ENCODE measurements around the gene NFS1.

Gene NFS1

GRCh38 chr20:35663516-35664465 is 35.4 kb downstream of the NFS1 start:
- H3K4me3 ChIP-seq (ENCODE audit: low read length), result peak overlapping the region; percentile 54
- H3K23ac ChIP-seq (ENCODE audit: low read length), result peak overlapping the region; percentile 95
- no peak overlapping the region for H2BK15ac ChIP-seq (replicated peaks; ENCODE audit: low read depth)
- no peaks in the 10 kb centered on the region for H3K36me3 ChIP-seq (ENCODE audit: control insufficient read depth, insufficient read depth, low read length)
- H3K18ac ChIP-seq (ENCODE audit: low read length), result peak overlapping the region; percentile 88
- peak overlapping the region; percentile 99 for H3K56ac ChIP-seq (ENCODE audit: low read length)
- no peak overlapping the region for H4K8ac ChIP-seq (ENCODE audit: low read depth, low read length)
- peak overlapping the region; percentile 71 for H2AK5ac ChIP-seq (ENCODE audit: low read length)
- H3K9ac ChIP-seq (ENCODE audit: low read length), result peak overlapping the region; percentile 96
- peak overlapping the region; percentile 1 for H2BK5ac ChIP-seq (ENCODE audit: low read length)
- no peaks in the 10 kb centered on the region for H3K4me1 ChIP-seq (ENCODE audit: control insufficient read depth, low read depth, low read length)
- H3K27me3 ChIP-seq (ENCODE audit: insufficient read depth, low read length, poor library complexity), result no peaks in the 10 kb centered on the region
- no peak overlapping the region for H2BK120ac ChIP-seq (ENCODE audit: low read depth, low read length)
- H4K5ac ChIP-seq (ENCODE audit: low read length), result peak overlapping the region; percentile 15
- peak overlapping the region; percentile 97 for H3K4ac ChIP-seq (ENCODE audit: low read depth, low read length)
- peak overlapping the region; percentile 70 for H3K27ac ChIP-seq (ENCODE audit: low read depth, low read length)
- peak overlapping the region; percentile 86 for H3K4me2 ChIP-seq (ENCODE audit: low read length)
- DNase-seq, result peak; percentile 89
- no peaks in the 10 kb centered on the region for H3K79me1 ChIP-seq (ENCODE audit: low read length)
- no CpG with 5 or more reads among the region's 28 CpGs for WGBS (ENCODE audit: extremely low coverage, insufficient coverage, low lambda C conversion rate)
- H3K79me2 ChIP-seq (ENCODE audit: control insufficient read depth, insufficient read depth, low read length), result peaks cover 56% of the 10 kb centered on the region

- Histone ChIP-seq H2BK120ac (ENCODE audit: low read depth, low read length) (no peak overlapping the region), H3K79me1 (ENCODE audit: low read length) (no peaks in the 10 kb centered on the region), H3K27ac (ENCODE audit: low read depth, low read length) (no peak overlapping the region), H3K4ac (ENCODE audit: low read depth, low read length) (no peak overlapping the region), H3K23ac (ENCODE audit: low read length) (no peak overlapping the region), H3K36me3 (ENCODE audit: control insufficient read depth, insufficient read depth, low read length) (no peaks in the 10 kb centered on the region), H2BK15ac (replicated peaks; ENCODE audit: low read depth) (no peak overlapping the region), H4K5ac (ENCODE audit: low read length) (no peak overlapping the region), H3K18ac (ENCODE audit: low read length) (no peak overlapping the region), H3K79me2 (ENCODE audit: control insufficient read depth, insufficient read depth, low read length) (peaks cover 65% of the 10 kb centered on the region), H3K4me3 (ENCODE audit: low read length) (no peak overlapping the region), H3K4me1 (ENCODE audit: control insufficient read depth, low read depth, low read length) (no peaks in the 10 kb centered on the region), H3K4me2 (ENCODE audit: low read length) (peak overlapping the region; percentile 47), H2AK5ac (ENCODE audit: low read length) (no peak overlapping the region), H2BK5ac (ENCODE audit: low read length) (no peak overlapping the region), H3K27me3 (ENCODE audit: insufficient read depth, low read length, poor library complexity) (no peaks in the 10 kb centered on the region), H4K8ac (ENCODE audit: low read depth, low read length) (no peak overlapping the region), H3K56ac (ENCODE audit: low read length) (no peak overlapping the region), H3K9ac (ENCODE audit: low read length) (peak overlapping the region; percentile 7)
- no peak for DNase-seq
- no CpG with 5 or more reads among the region's 2 CpGs for whole genome bisulfite sequencing (ENCODE audit: extremely low coverage, insufficient coverage, low lambda C conversion rate)
Observed at GRCh38 chr20:35662551-35662950, 36.6 kb downstream of the NFS1 start.

- H2AK5ac ChIP-seq (ENCODE audit: low read length), result no peak overlapping the region
- H3K4me2 ChIP-seq (ENCODE audit: low read length), result peak overlapping the region; percentile 16
- peaks cover 71% of the 10 kb centered on the region for H3K79me2 ChIP-seq (ENCODE audit: control insufficient read depth, insufficient read depth, low read length)
- no peak overlapping the region for H4K8ac ChIP-seq (ENCODE audit: low read depth, low read length)
- no CpG with 5 or more reads among the region's 3 CpGs for WGBS (ENCODE audit: extremely low coverage, insufficient coverage, low lambda C conversion rate)
- H3K27me3 ChIP-seq (ENCODE audit: insufficient read depth, low read length, poor library complexity), result no peaks in the 10 kb centered on the region
- H3K56ac ChIP-seq (ENCODE audit: low read length), result no peak overlapping the region
- no peaks in the 10 kb centered on the region for H3K79me1 ChIP-seq (ENCODE audit: low read length)
- no peaks in the 10 kb centered on the region for H3K4me1 ChIP-seq (ENCODE audit: control insufficient read depth, low read depth, low read length)
- no peaks in the 10 kb centered on the region for H3K36me3 ChIP-seq (ENCODE audit: control insufficient read depth, insufficient read depth, low read length)
- no peak overlapping the region for H3K23ac ChIP-seq (ENCODE audit: low read length)
- no peak overlapping the region for H3K27ac ChIP-seq (ENCODE audit: low read depth, low read length)
- H2BK15ac ChIP-seq (replicated peaks; ENCODE audit: low read depth), result no peak overlapping the region
- no peak overlapping the region for H4K5ac ChIP-seq (ENCODE audit: low read length)
- H3K4me3 ChIP-seq (ENCODE audit: low read length), result no peak overlapping the region
- H3K9ac ChIP-seq (ENCODE audit: low read length), result peak overlapping the region; percentile 43
- H2BK5ac ChIP-seq (ENCODE audit: low read length), result no peak overlapping the region
- H2BK120ac ChIP-seq (ENCODE audit: low read depth, low read length), result no peak overlapping the region
- no peak overlapping the region for H3K18ac ChIP-seq (ENCODE audit: low read length)
- DNase-seq, result no peak
- no peak overlapping the region for H3K4ac ChIP-seq (ENCODE audit: low read depth, low read length)
Observed at GRCh38 chr20:35661908-35662307, 37.2 kb downstream of the NFS1 start.

DNA sequence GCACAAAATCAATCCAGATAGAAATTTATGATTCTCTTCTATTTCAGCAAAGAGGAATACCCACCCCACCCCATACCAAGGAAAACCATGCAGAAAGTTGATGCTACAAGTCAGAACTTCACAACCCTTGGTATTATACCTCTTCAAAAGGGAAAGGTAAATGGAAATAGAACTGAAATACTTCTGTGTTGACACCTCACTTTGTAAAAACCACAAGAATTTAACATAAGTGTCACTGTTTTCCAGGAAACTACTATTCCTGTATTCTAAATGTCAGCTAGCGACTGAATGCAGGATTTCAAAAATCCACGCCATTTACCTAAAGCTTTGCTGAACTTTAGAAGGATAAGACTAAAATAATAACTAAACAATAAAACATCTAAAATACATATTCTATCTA is 38.1 kb downstream of the NFS1 start:
- no peak overlapping the region for H3K9ac ChIP-seq (ENCODE audit: low read length)
- no peaks in the 10 kb centered on the region for H3K4me1 ChIP-seq (ENCODE audit: control insufficient read depth, low read depth, low read length)
- DNase-seq, result peak; percentile 29
- H3K36me3 ChIP-seq (ENCODE audit: control insufficient read depth, insufficient read depth, low read length), result no peaks in the 10 kb centered on the region
- no peak overlapping the region for H3K56ac ChIP-seq (ENCODE audit: low read length)
- H3K27ac ChIP-seq (ENCODE audit: low read depth, low read length), result no peak overlapping the region
- H2BK5ac ChIP-seq (ENCODE audit: low read length), result no peak overlapping the region
- no peak overlapping the region for H4K5ac ChIP-seq (ENCODE audit: low read length)
- H3K79me2 ChIP-seq (ENCODE audit: control insufficient read depth, insufficient read depth, low read length), result peaks cover 78% of the 10 kb centered on the region
- H3K4me3 ChIP-seq (ENCODE audit: low read length), result no peak overlapping the region
- no peak overlapping the region for H2BK15ac ChIP-seq (replicated peaks; ENCODE audit: low read depth)
- no peak overlapping the region for H2BK120ac ChIP-seq (ENCODE audit: low read depth, low read length)
- H3K27me3 ChIP-seq (ENCODE audit: insufficient read depth, low read length, poor library complexity), result no peaks in the 10 kb centered on the region
- no peaks in the 10 kb centered on the region for H3K79me1 ChIP-seq (ENCODE audit: low read length)
- H3K23ac ChIP-seq (ENCODE audit: low read length), result no peak overlapping the region
- H3K18ac ChIP-seq (ENCODE audit: low read length), result no peak overlapping the region
- H3K4me2 ChIP-seq (ENCODE audit: low read length), result no peak overlapping the region
- WGBS (ENCODE audit: extremely low coverage, insufficient coverage, low lambda C conversion rate), result no CpG with 5 or more reads among the region's 2 CpGs
- no peak overlapping the region for H3K4ac ChIP-seq (ENCODE audit: low read depth, low read length)
- H2AK5ac ChIP-seq (ENCODE audit: low read length), result no peak overlapping the region
- H4K8ac ChIP-seq (ENCODE audit: low read depth, low read length), result no peak overlapping the region

GRCh38 chr20:35660122-35660937 is 38.8 kb downstream of the NFS1 start:
- Histone ChIP-seq H2AK5ac (ENCODE audit: low read length) (no peak overlapping the region), H3K4ac (ENCODE audit: low read depth, low read length) (no peak overlapping the region), H3K18ac (ENCODE audit: low read length) (no peak overlapping the region), H3K56ac (ENCODE audit: low read length) (no peak overlapping the region), H3K4me2 (ENCODE audit: low read length) (no peak overlapping the region), H3K9ac (ENCODE audit: low read length) (no peak overlapping the region), H2BK120ac (ENCODE audit: low read depth, low read length) (no peak overlapping the region), H3K79me2 (ENCODE audit: control insufficient read depth, insufficient read depth, low read length) (peaks cover 78% of the 10 kb centered on the region), H4K8ac (ENCODE audit: low read depth, low read length) (no peak overlapping the region), H3K23ac (ENCODE audit: low read length) (no peak overlapping the region), H2BK15ac (replicated peaks; ENCODE audit: low read depth) (no peak overlapping the region), H4K5ac (ENCODE audit: low read length) (no peak overlapping the region), H2BK5ac (ENCODE audit: low read length) (no peak overlapping the region), H3K27ac (ENCODE audit: low read depth, low read length) (no peak overlapping the region), H3K4me1 (ENCODE audit: control insufficient read depth, low read depth, low read length) (no peaks in the 10 kb centered on the region), H3K27me3 (ENCODE audit: insufficient read depth, low read length, poor library complexity) (no peaks in the 10 kb centered on the region), H3K79me1 (ENCODE audit: low read length) (no peaks in the 10 kb centered on the region), H3K36me3 (ENCODE audit: control insufficient read depth, insufficient read depth, low read length) (no peaks in the 10 kb centered on the region), H3K4me3 (ENCODE audit: low read length) (no peak overlapping the region)
- DNase-seq, result no peak
- no CpG with 5 or more reads among the region's 10 CpGs for WGBS (ENCODE audit: extremely low coverage, insufficient coverage, low lambda C conversion rate)
